ENCODE measurements around the gene RDX.
A peak's percentile ranks its signal among the peaks of the same experiment; 100 is the strongest.

Gene RDX

GRCh38 chr11:110299006-110299785 lies 2.8 kb upstream of the RDX start:
- H3K36me3 ChIP-seq (ENCODE audit: control insufficient read depth in 1 of 2, insufficient read depth in 2 of 2, low read depth in 1 of 2, low read length in 2 of 2): no peaks in the 10 kb centered on the region
- WGBS: 95% methylated on average over 6 of the region's 6 CpGs
- H3K4ac ChIP-seq (ENCODE audit: low read depth in 1 of 2, low read length in 2 of 2): no peak overlapping the region
- H3K18ac ChIP-seq (ENCODE audit: low read depth in 1 of 2, low read length in 2 of 2): no peak overlapping the region
- H3K4me1 ChIP-seq (ENCODE audit: control insufficient read depth, insufficient read depth, low read depth, low read length): peaks cover 1% of the 10 kb centered on the region
- no peak overlapping the region for H3K23ac ChIP-seq (ENCODE audit: low read length in 2 of 2)
- no peak overlapping the region for H2BK12ac ChIP-seq (ENCODE audit: low read length in 2 of 2)
- no peak overlapping the region for H2BK5ac ChIP-seq (ENCODE audit: low read depth, low read length, poor library complexity, severe bottlenecking)
- no peak overlapping the region for H2AFZ ChIP-seq (ENCODE audit: low read depth, low read length)
- no peaks in the 10 kb centered on the region for H3K27me3 ChIP-seq (ENCODE audit: control insufficient read depth in 1 of 2, insufficient read depth in 1 of 2, low read length in 2 of 2)
- no peak overlapping the region for H2BK120ac ChIP-seq (ENCODE audit: low read depth, low read length)
- H3K4me3 ChIP-seq (ENCODE audit: insufficient read depth in 1 of 2, low read depth in 1 of 2, low read length in 2 of 2): no peak overlapping the region
- no peaks in the 10 kb centered on the region for H3K9me3 ChIP-seq (ENCODE audit: control insufficient read depth, low read length)
- no peaks in the 10 kb centered on the region for H3K79me1 ChIP-seq (replicated peaks; ENCODE audit: low read length, poor library complexity, severe bottlenecking)
- H3K4me2 ChIP-seq (ENCODE audit: low read length, poor library complexity, severe bottlenecking): no peak overlapping the region
- no peak overlapping the region for H3K9ac ChIP-seq (ENCODE audit: low read length)
- H2AK5ac ChIP-seq (ENCODE audit: low read length, severe bottlenecking): no peak overlapping the region
- no peak overlapping the region for H3K14ac ChIP-seq (ENCODE audit: low read length in 2 of 2)
- no peak overlapping the region for H2BK15ac ChIP-seq (ENCODE audit: low read depth, poor library complexity, severe bottlenecking)
- no peak overlapping the region for H4K91ac ChIP-seq (ENCODE audit: low read length)
- no peak overlapping the region for H4K8ac ChIP-seq (ENCODE audit: low read length)
- DNase-seq: no peak
- no peak overlapping the region for H3K27ac ChIP-seq (ENCODE audit: low read length, poor library complexity, severe bottlenecking)

- no peak overlapping the region for H4K91ac ChIP-seq (ENCODE audit: low read length)
- H3K4me3 ChIP-seq (ENCODE audit: insufficient read depth in 1 of 2, low read depth in 1 of 2, low read length in 2 of 2): no peak overlapping the region
- no peak overlapping the region for H3K23ac ChIP-seq (ENCODE audit: low read length in 2 of 2)
- no peak for DNase-seq
- no peak overlapping the region for H3K9ac ChIP-seq (ENCODE audit: low read length)
- no peaks in the 10 kb centered on the region for H3K27me3 ChIP-seq (ENCODE audit: control insufficient read depth in 1 of 2, insufficient read depth in 1 of 2, low read length in 2 of 2)
- H2AFZ ChIP-seq (ENCODE audit: low read depth, low read length): no peak overlapping the region
- no peaks in the 10 kb centered on the region for H3K9me3 ChIP-seq (ENCODE audit: control insufficient read depth, low read length)
- no peak overlapping the region for H3K27ac ChIP-seq (ENCODE audit: low read length, poor library complexity, severe bottlenecking)
- WGBS: 95% methylated on average over 4 of the region's 5 CpGs
- no peaks in the 10 kb centered on the region for H3K36me3 ChIP-seq (ENCODE audit: control insufficient read depth in 1 of 2, insufficient read depth in 2 of 2, low read depth in 1 of 2, low read length in 2 of 2)
- peak overlapping the region; percentile 28 for H4K8ac ChIP-seq (ENCODE audit: low read length)
- no peaks in the 10 kb centered on the region for H3K79me1 ChIP-seq (replicated peaks; ENCODE audit: low read length, poor library complexity, severe bottlenecking)
- no peak overlapping the region for H2BK120ac ChIP-seq (ENCODE audit: low read depth, low read length)
- no peak overlapping the region for H3K14ac ChIP-seq (ENCODE audit: low read length in 2 of 2)
- peaks cover 4% of the 10 kb centered on the region for H3K4me1 ChIP-seq (ENCODE audit: control insufficient read depth, insufficient read depth, low read depth, low read length)
- H2BK15ac ChIP-seq (ENCODE audit: low read depth, poor library complexity, severe bottlenecking): no peak overlapping the region
- H3K4ac ChIP-seq (ENCODE audit: low read depth in 1 of 2, low read length in 2 of 2): no peak overlapping the region
- H3K4me2 ChIP-seq (ENCODE audit: low read length, poor library complexity, severe bottlenecking): no peak overlapping the region
- no peak overlapping the region for H2AK5ac ChIP-seq (ENCODE audit: low read length, severe bottlenecking)
- no peak overlapping the region for H3K18ac ChIP-seq (ENCODE audit: low read depth in 1 of 2, low read length in 2 of 2)
- no peak overlapping the region for H2BK5ac ChIP-seq (ENCODE audit: low read depth, low read length, poor library complexity, severe bottlenecking)
- H2BK12ac ChIP-seq (ENCODE audit: low read length in 2 of 2): no peak overlapping the region
These were observed 1.9 kb upstream of the RDX start for GRCh38 chr11:110298301-110298765.

GRCh38 chr11:110297726-110298300 lies 1.4 kb upstream of the RDX start:
- no peaks in the 10 kb centered on the region for H3K27me3 ChIP-seq (ENCODE audit: control insufficient read depth in 1 of 2, insufficient read depth in 1 of 2, low read length in 2 of 2)
- WGBS: 42% methylated on average over 2 of the region's 3 CpGs

GRCh38 chr11:110297076-110297725 lies 787 bp upstream of the RDX start:
- H4K91ac ChIP-seq (ENCODE audit: low read length): peak overlapping the region; percentile 68
- no peak overlapping the region for H3K23ac ChIP-seq (ENCODE audit: low read length in 2 of 2)
- peak overlapping the region in 1 of 2 experiments; percentile 65 for H3K14ac ChIP-seq (ENCODE audit: low read length in 2 of 2)
- H2BK15ac ChIP-seq (ENCODE audit: low read depth, poor library complexity, severe bottlenecking): peak overlapping the region; percentile 67
- H3K79me1 ChIP-seq (replicated peaks; ENCODE audit: low read length, poor library complexity, severe bottlenecking): no peaks in the 10 kb centered on the region
- peak overlapping the region in 1 of 2 experiments; percentile 31 for H2BK12ac ChIP-seq (ENCODE audit: low read length in 2 of 2)
- peak overlapping the region; percentile 83 for H3K9ac ChIP-seq (ENCODE audit: low read length)
- no peaks in the 10 kb centered on the region for H3K9me3 ChIP-seq (ENCODE audit: control insufficient read depth, low read length)
- peak overlapping the region; percentile 79 for H3K27ac ChIP-seq (ENCODE audit: low read length, poor library complexity, severe bottlenecking)
- H2BK5ac ChIP-seq (ENCODE audit: low read depth, low read length, poor library complexity, severe bottlenecking): peak overlapping the region; percentile 57
- peak; percentile 61 for DNase-seq
- peak overlapping the region; percentile 71 to 97 for H3K4ac ChIP-seq (ENCODE audit: low read depth in 1 of 2, low read length in 2 of 2)
- peak overlapping the region; percentile 88 to 95 for H3K4me3 ChIP-seq (ENCODE audit: insufficient read depth in 1 of 2, low read depth in 1 of 2, low read length in 2 of 2)
- H3K4me2 ChIP-seq (ENCODE audit: low read length, poor library complexity, severe bottlenecking): peak overlapping the region; percentile 87
- peaks cover 5% of the 10 kb centered on the region for H3K4me1 ChIP-seq (ENCODE audit: control insufficient read depth, insufficient read depth, low read depth, low read length)
- no peaks in the 10 kb centered on the region for H3K27me3 ChIP-seq (ENCODE audit: control insufficient read depth in 1 of 2, insufficient read depth in 1 of 2, low read length in 2 of 2)
- H2AK5ac ChIP-seq (ENCODE audit: low read length, severe bottlenecking): no peak overlapping the region
- peak overlapping the region; percentile 3 to 94 for H3K18ac ChIP-seq (ENCODE audit: low read depth in 1 of 2, low read length in 2 of 2)
- peak overlapping the region; percentile 69 for H2BK120ac ChIP-seq (ENCODE audit: low read depth, low read length)
- H3K36me3 ChIP-seq (ENCODE audit: control insufficient read depth in 1 of 2, insufficient read depth in 2 of 2, low read depth in 1 of 2, low read length in 2 of 2): no peaks in the 10 kb centered on the region
- H2AFZ ChIP-seq (ENCODE audit: low read depth, low read length): peak overlapping the region; percentile 92
- H4K8ac ChIP-seq (ENCODE audit: low read length): peak overlapping the region; percentile 21
- 16% methylated on average over 7 of the region's 10 CpGs for WGBS

More at GRCh38 chr11:110297726-110298300, 1.4 kb upstream of the RDX start:
- Histone ChIP-seq H3K4me1 (ENCODE audit: control insufficient read depth, insufficient read depth, low read depth, low read length) (peaks cover 4% of the 10 kb centered on the region), H2AFZ (ENCODE audit: low read depth, low read length) (no peak overlapping the region), H3K14ac (ENCODE audit: low read length in 2 of 2) (no peak overlapping the region), H2BK12ac (ENCODE audit: low read length in 2 of 2) (no peak overlapping the region), H3K18ac (ENCODE audit: low read depth in 1 of 2, low read length in 2 of 2) (no peak overlapping the region), H2BK5ac (ENCODE audit: low read depth, low read length, poor library complexity, severe bottlenecking) (no peak overlapping the region), H3K79me1 (replicated peaks; ENCODE audit: low read length, poor library complexity, severe bottlenecking) (no peaks in the 10 kb centered on the region), H3K4me2 (ENCODE audit: low read length, poor library complexity, severe bottlenecking) (no peak overlapping the region), H4K91ac (ENCODE audit: low read length) (no peak overlapping the region), H3K23ac (ENCODE audit: low read length in 2 of 2) (no peak overlapping the region), H2BK15ac (ENCODE audit: low read depth, poor library complexity, severe bottlenecking) (no peak overlapping the region), H2AK5ac (ENCODE audit: low read length, severe bottlenecking) (peak overlapping the region; percentile 26), H4K8ac (ENCODE audit: low read length) (no peak overlapping the region), H2BK120ac (ENCODE audit: low read depth, low read length) (no peak overlapping the region), H3K4me3 (ENCODE audit: insufficient read depth in 1 of 2, low read depth in 1 of 2, low read length in 2 of 2) (no peak overlapping the region), H3K9ac (ENCODE audit: low read length) (no peak overlapping the region), H3K9me3 (ENCODE audit: control insufficient read depth, low read length) (no peaks in the 10 kb centered on the region), H3K36me3 (ENCODE audit: control insufficient read depth in 1 of 2, insufficient read depth in 2 of 2, low read depth in 1 of 2, low read length in 2 of 2) (no peaks in the 10 kb centered on the region), H3K4ac (ENCODE audit: low read depth in 1 of 2, low read length in 2 of 2) (no peak overlapping the region), H3K27ac (ENCODE audit: low read length, poor library complexity, severe bottlenecking) (no peak overlapping the region)
- DNase-seq: no peak
